Glutamatergic neuron (in vitro differentiated cells): Measurements from ENCODE around the gene ASNS. TPM values are rescaled to one million over a fixed set of nuclear protein-coding genes. Genes with fewer than 3 reads are reported as not detected.
A peak's percentile ranks its signal among the peaks of the same experiment; 100 is the strongest.
"Not testable (repeated sequence)": the region's sequence is repeated elsewhere in the genome, so short reads cannot be mapped to it uniquely, and the experiment has no call there.

ENCODE experiments used
- DNase-seq: peaks from one replicate; pipeline ENCODE4 v3.0.0; 2022
- H3K27ac Mint-ChIP-seq: one replicate; pipeline ENCODE4 v1.8.0; 2020; ENCODE audit warnings: mild to moderate bottlenecking, mixed read lengths, inconsistent platforms; ENCODE audit not compliant: unreplicated experiment
- H3K27me3 Mint-ChIP-seq: one replicate; pipeline ENCODE4 v1.8.0; 2020; ENCODE audit warnings: mild to moderate bottlenecking, moderate library complexity, mixed read lengths, inconsistent platforms; ENCODE audit not compliant: unreplicated experiment
- H3K36me3 Mint-ChIP-seq: one replicate; pipeline ENCODE4 v1.8.0; 2020; ENCODE audit warnings: mild to moderate bottlenecking, mixed read lengths, inconsistent platforms; ENCODE audit not compliant: unreplicated experiment
- H3K4me1 Mint-ChIP-seq: one replicate; pipeline ENCODE4 v1.8.0; 2020; ENCODE audit warnings: mild to moderate bottlenecking, low read depth, mixed read lengths, inconsistent platforms; ENCODE audit not compliant: unreplicated experiment
- H3K4me3 Mint-ChIP-seq: one replicate; pipeline ENCODE4 v1.8.0; 2020; ENCODE audit warnings: mild to moderate bottlenecking, mixed read lengths, inconsistent platforms; ENCODE audit not compliant: unreplicated experiment
- H3K9me3 Mint-ChIP-seq: one replicate; pipeline ENCODE4 v1.8.0; 2020; ENCODE audit warnings: mild to moderate bottlenecking, moderate library complexity, mixed read lengths, inconsistent platforms; ENCODE audit not compliant: unreplicated experiment
- CTCF ChIP-seq: fragments of 200-600 bp; sonication (generic); IDR thresholded peaks from one replicate; pipeline ENCODE4 v1.5.0; 2021; ENCODE audit not compliant: partially characterized antibody, unreplicated experiment
- long read RNA-seq: library from polyadenylated mRNA; unstranded; transcript quantifications from one replicate; pipeline ENCODE4 v2.0.0, GENCODE V29; 2020; ENCODE audit not compliant: unreplicated experiment
- total RNA-seq: library from RNA; stranded (reverse); fragmentation: NEBNext Ultra II Directional; extraction: Animal tissue kit (Norgen Biotek cat#: 25700); gene quantifications from one replicate; pipeline ENCODE4 v1.2.1, GENCODE V29; 2021; ENCODE audit not compliant: unreplicated experiment

ASNS gene
- 281 TPM for total RNA-seq
- long read RNA-seq, transcript ASNS-202 (13 exons, 1,994 nt) = major isoform, 149 of 195 reads
- long read RNA-seq, transcript ASNS-214 (11 exons, 1,588 nt) = minor isoform, 5 of 195 reads
- long read RNA-seq, partial matches to known transcripts = 37 of 195 reads
- long read RNA-seq, other reads (novel, unspliced or antisense) = 1 of 195 reads

- Mint-ChIP-seq H3K27me3 (peaks cover 6% of the 10 kb centered on the region), H3K27ac (peak within 1 kb of the TSS; percentile 90)
Measured at GRCh38 chr7:97872025-97872669, at the start of gene ASNS. Gene ASNS, minus strand, starts transcription at chr7:97872408. Its CDS starts 3,252 bp downstream, at chr7:97869156.

GRCh38 chr7:97921254-97921653 is 49.0 kb upstream of the ASNS start:
- DNase-seq, H3K4me3 Mint-ChIP-seq, H3K9me3 Mint-ChIP-seq, H3K4me1 Mint-ChIP-seq, H3K27me3 Mint-ChIP-seq, H3K27ac Mint-ChIP-seq, H3K36me3 Mint-ChIP-seq: not testable (repeated sequence)

More at GRCh38 chr7:97872025-97872669, at the start of gene ASNS:
- DNase-seq = peak; percentile 97
- H3K4me1 Mint-ChIP-seq = peaks cover 3% of the 10 kb centered on the region
- peak within 1 kb of the TSS; percentile 93 for H3K4me3 Mint-ChIP-seq
- TF ChIP-seq CTCF = no peak
- no peaks in the 10 kb centered on the region for H3K36me3 Mint-ChIP-seq
- H3K9me3 Mint-ChIP-seq = peaks cover 7% of the 10 kb centered on the region

DNA sequence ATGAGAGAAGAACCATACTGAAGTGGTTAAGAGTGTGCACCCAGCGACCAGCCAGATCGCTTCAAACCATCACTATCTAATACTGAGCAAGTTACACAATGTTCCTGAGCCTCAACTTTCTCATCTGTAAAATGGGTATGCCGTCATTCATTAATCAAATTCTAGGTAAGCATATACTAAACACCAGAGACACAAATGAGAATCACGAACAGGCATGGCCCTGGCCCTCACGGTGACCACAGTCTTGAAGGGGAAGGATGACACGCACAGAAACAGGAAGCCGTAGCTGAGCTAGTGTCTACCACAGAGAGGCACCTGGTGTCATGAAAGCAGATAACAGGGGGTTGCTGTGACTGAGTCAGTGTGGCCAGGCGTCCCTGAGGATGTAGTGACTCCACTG is 43.1 kb upstream of the ASNS start:
- H3K27me3 Mint-ChIP-seq, H3K4me1 Mint-ChIP-seq, DNase-seq, H3K36me3 Mint-ChIP-seq, H3K4me3 Mint-ChIP-seq, H3K9me3 Mint-ChIP-seq, H3K27ac Mint-ChIP-seq: not testable (repeated sequence)

- H3K9me3 Mint-ChIP-seq = not testable (repeated sequence)
Measured at GRCh38 chr7:97912294-97912693, 40.1 kb upstream of the ASNS start.

DNA sequence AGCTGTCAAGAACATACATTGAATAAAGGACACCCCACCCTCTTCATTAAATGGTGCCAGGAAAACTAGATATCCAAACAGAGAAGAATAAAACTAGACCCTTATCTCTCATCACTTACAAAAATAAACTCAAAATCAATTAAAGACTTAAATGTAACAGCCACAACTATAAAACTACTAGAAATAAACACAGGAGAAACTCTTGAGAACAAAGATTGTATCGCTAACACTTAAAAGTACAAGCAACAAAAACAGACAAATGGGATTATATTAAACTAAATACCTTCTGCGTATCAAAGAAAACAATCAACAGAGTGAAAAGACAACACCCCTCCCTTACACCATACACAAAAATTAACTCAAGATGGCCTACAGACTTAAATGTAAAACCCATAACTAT is 24.7 kb upstream of the ASNS start:
- H3K27ac Mint-ChIP-seq, H3K9me3 Mint-ChIP-seq, DNase-seq, H3K36me3 Mint-ChIP-seq, H3K27me3 Mint-ChIP-seq, H3K4me1 Mint-ChIP-seq, H3K4me3 Mint-ChIP-seq: not testable (repeated sequence)

More at GRCh38 chr7:97912294-97912693, 40.1 kb upstream of the ASNS start:
- H3K27me3 Mint-ChIP-seq, DNase-seq, H3K4me1 Mint-ChIP-seq, H3K4me3 Mint-ChIP-seq, H3K27ac Mint-ChIP-seq, H3K36me3 Mint-ChIP-seq: not testable (repeated sequence)
- TF ChIP-seq CTCF = peak; percentile 36

GRCh38 chr7:97891721-97892120 is 19.5 kb upstream of the ASNS start:
- not testable (repeated sequence) for H3K4me1 Mint-ChIP-seq, H3K36me3 Mint-ChIP-seq, H3K4me3 Mint-ChIP-seq, H3K9me3 Mint-ChIP-seq, H3K27me3 Mint-ChIP-seq, H3K27ac Mint-ChIP-seq, DNase-seq

DNA sequence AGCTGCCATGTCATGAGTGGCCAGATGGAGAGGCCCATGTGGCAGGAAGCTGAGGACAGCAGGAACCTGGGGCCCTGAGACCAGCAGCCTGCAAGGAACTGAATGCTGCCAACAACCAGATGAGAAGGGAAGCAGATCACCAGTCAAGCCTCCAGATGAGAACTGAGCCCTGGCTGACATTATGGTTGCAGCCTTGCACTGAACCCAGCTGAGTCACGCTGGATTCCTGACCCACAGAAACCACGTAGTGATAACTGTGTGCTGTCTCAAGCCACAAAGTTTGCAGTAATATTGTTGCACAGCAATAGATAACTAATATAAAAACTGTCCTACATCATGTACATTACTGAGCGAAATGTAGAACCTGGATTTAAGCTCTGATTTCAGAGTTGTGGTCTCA is 7.3 kb upstream of the ASNS start:
- H3K4me3 Mint-ChIP-seq, H3K27ac Mint-ChIP-seq, DNase-seq, H3K9me3 Mint-ChIP-seq, H3K27me3 Mint-ChIP-seq, H3K36me3 Mint-ChIP-seq, H3K4me1 Mint-ChIP-seq: not testable (repeated sequence)

DNA sequence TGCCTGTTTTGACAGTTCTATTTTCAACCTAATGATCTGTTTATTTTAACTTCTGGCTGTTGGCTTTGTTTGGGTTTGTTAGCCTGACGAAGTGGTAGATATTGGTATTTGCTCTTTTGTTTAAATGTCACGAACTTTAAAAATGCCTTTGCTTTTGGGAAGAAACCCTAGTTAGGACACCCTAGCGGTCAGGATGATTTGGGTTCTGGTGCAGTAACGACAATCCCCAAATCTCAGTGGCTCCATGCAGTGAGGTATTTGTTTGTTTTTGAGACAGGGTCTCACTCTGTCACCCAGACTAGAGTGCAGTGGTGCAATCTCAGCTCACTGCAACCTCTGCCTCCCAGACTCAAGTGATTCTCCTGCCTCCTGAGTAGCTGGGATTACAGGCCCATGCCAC is 2.7 kb upstream of the ASNS start:
- not testable (repeated sequence) for H3K36me3 Mint-ChIP-seq, H3K27me3 Mint-ChIP-seq, H3K9me3 Mint-ChIP-seq, H3K4me3 Mint-ChIP-seq, DNase-seq, H3K27ac Mint-ChIP-seq, H3K4me1 Mint-ChIP-seq
